HG03196 (cell line): ENCODE results near the gene TMEM53.

Experiments used
- ATAC-seq: cut with Tn5 transposase; IDR thresholded peaks from one replicate; pipeline ENCODE4 v1.9.1; 2021; ENCODE audit not compliant: unreplicated experiment

The TMEM53 gene

GRCh38 chr1:44648529-44649250, 25.6 kb downstream of the TMEM53 start:
- no peak for ATAC-seq

GRCh38 chr1:44647896-44648295, 26.4 kb downstream of the TMEM53 start:
- ATAC-seq: no peak

GRCh38 chr1:44646261-44647110, 27.8 kb downstream of the TMEM53 start:
- ATAC-seq: no peak

GRCh38 chr1:44645476-44646244, 28.6 kb downstream of the TMEM53 start:
- ATAC-seq: no peak

GRCh38 chr1:44644806-44645205, 29.5 kb downstream of the TMEM53 start:
- ATAC-seq: no peak

GRCh38 chr1:44643721-44644334, 30.5 kb downstream of the TMEM53 start:
- ATAC-seq: no peak

- no peak for ATAC-seq
Measured at GRCh38 chr1:44642925-44643324, 31.4 kb downstream of the TMEM53 start.

- no peak for ATAC-seq
Measured at GRCh38 chr1:44642255-44642654, 32.0 kb downstream of the TMEM53 start.

GRCh38 chr1:44641126-44642102, 32.9 kb downstream of the TMEM53 start:
- ATAC-seq: no peak

- no peak for ATAC-seq
Measured at GRCh38 chr1:44640200-44640853, 34.0 kb downstream of the TMEM53 start.

GRCh38 chr1:44637702-44638411, 36.4 kb downstream of the TMEM53 start:
- no peak for ATAC-seq

- no peak for ATAC-seq
Measured at GRCh38 chr1:44636688-44637598, 37.3 kb downstream of the TMEM53 start.

GRCh38 chr1:44636083-44636687, 38.1 kb downstream of the TMEM53 start:
- ATAC-seq: no peak

- no peak for ATAC-seq
Measured at GRCh38 chr1:44635439-44635838, 38.8 kb downstream of the TMEM53 start.

- ATAC-seq: no peak
Measured at GRCh38 chr1:44634606-44635189, 39.6 kb downstream of the TMEM53 start.

- ATAC-seq: no peak
Measured at GRCh38 chr1:44632598-44632997, 41.7 kb downstream of the TMEM53 start.
